ENCODE data around the gene FAM120B.
A peak's percentile ranks its signal among the peaks of the same experiment; 100 is the strongest.
"Not testable (repeated sequence)": the region's sequence is repeated elsewhere in the genome, so short reads cannot be mapped to it uniquely, and the experiment has no call there.

FAM120B gene, protein sequence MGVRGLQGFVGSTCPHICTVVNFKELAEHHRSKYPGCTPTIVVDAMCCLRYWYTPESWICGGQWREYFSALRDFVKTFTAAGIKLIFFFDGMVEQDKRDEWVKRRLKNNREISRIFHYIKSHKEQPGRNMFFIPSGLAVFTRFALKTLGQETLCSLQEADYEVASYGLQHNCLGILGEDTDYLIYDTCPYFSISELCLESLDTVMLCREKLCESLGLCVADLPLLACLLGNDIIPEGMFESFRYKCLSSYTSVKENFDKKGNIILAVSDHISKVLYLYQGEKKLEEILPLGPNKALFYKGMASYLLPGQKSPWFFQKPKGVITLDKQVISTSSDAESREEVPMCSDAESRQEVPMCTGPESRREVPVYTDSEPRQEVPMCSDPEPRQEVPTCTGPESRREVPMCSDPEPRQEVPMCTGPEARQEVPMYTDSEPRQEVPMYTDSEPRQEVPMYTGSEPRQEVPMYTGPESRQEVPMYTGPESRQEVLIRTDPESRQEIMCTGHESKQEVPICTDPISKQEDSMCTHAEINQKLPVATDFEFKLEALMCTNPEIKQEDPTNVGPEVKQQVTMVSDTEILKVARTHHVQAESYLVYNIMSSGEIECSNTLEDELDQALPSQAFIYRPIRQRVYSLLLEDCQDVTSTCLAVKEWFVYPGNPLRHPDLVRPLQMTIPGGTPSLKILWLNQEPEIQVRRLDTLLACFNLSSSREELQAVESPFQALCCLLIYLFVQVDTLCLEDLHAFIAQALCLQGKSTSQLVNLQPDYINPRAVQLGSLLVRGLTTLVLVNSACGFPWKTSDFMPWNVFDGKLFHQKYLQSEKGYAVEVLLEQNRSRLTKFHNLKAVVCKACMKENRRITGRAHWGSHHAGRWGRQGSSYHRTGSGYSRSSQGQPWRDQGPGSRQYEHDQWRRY

DNA sequence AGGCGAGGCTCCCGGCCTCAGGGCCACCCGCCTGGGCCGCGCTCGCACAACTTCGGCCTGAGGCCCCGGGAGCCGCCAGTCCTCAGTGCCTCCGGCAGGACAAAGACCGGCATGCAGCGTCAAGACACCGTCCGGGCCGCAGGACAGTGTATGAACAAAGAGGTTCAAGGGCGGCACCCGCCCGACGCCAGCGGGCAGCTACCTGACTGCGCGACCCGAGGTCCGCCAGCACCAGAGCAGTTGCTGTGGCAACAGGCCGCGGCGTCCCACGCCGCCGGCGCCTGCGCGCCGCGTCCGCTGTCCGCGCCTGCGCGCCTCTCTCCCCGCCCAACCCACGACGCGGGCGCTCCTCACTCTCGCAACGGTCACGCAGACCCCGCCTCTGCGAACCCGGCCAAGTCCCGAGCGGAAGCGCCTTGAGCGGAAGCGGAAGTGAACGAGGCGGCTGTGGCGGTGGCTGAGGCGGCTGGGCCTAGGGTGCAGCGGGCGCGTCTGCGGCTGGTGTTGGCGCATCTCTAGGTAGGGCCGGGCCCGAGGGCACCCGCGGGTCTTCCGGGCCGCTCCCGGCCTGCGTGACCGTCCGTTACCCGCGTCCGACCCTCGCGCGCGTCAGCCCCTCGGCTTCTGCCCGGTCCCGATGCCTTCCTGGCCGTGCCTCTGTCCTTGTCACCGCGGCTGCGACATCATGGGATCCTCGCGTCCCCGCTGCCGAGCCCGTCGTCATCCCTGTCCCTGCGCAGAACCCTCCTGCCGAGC, at the start of gene FAM120B:
FAM120B (plus strand) TSS at position 435 of the 756 bp plus-strand sequence. CDS start 10,633 bp downstream, outside the sequence.
- DNase-seq (ENCODE audit: low spot score): peak; percentile 97

DNA sequence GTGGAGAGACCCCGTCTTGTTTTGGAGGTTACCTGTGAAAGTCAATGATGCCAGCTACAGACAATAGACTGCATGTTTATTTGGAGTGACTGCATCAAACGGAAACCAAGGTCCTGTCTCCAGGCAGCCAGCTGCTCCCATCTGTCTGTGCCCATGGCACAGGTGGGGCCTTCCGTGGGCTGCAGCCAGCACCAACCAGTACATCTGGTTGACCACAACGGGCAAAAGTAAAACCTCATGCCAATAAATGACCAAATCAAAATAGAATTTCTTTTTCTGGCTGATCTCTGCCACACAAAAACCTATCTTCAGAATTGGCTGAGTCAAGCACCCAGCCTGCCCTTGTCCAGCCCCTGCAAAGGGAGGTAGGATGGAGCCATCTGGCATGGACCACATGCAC, 49.2 kb upstream of the FAM120B start:
- DNase-seq (ENCODE audit: low spot score): no peak

DNA sequence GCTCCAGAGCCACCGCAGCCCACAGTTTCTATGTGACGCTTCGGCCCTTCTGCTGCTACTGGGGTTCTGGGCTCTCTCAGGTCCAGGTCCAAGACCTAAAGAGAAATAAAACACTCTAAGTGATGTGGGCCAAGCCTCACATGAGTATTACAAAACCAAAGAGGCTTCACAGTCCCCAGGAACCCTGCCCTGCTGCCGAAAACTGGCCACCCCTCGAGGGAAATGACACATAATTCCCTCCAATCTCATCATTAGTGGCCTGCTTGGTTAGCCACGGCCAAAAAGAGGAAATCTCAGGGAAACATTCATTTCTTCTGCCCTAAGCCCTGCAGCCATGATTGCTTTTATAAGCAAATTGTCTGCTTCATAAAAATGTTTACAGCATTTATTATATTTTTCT, 48.2 kb upstream of the FAM120B start:
- no peak for DNase-seq (ENCODE audit: low spot score)

DNA sequence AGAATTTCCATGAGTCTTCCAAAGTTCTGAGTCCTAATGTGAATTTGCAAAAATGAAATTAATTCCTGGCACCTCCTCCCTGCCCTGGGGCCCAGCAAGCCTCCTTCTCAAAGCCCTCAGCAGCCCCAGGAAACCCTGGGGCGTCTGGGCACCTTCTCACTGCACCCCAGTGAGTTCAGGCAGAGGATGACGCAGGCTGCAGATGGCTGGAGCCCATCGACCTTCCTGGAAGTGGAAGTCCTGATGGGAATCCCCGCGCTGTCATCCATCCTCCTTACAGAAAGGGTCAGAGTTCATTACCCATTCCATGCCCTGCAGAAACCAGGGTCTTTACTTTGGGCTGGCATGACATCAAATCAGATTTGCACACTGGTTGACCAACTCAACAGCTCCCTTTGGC, 47.3 kb upstream of the FAM120B start:
- no peak for DNase-seq (ENCODE audit: low spot score)

DNA sequence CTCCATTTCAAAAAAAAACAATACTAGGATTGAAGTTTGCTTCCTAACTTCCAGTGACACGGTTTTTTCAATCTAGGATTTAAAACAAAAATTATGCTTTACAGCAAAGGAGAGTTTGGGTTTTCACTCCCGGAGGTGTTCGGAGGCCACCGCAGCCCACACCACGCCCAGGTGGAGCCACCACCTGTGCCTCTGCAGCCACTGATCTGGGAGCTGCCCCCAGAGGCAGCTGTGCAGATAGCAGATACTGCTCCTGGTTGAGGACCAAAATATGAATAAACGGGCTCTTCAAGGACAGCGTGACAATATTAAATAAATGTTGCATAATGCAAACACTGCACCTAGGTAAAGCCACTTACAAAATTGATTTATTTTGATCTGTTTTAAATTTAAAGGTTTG, 45.9 kb upstream of the FAM120B start:
- DNase-seq (ENCODE audit: low spot score): no peak

DNA sequence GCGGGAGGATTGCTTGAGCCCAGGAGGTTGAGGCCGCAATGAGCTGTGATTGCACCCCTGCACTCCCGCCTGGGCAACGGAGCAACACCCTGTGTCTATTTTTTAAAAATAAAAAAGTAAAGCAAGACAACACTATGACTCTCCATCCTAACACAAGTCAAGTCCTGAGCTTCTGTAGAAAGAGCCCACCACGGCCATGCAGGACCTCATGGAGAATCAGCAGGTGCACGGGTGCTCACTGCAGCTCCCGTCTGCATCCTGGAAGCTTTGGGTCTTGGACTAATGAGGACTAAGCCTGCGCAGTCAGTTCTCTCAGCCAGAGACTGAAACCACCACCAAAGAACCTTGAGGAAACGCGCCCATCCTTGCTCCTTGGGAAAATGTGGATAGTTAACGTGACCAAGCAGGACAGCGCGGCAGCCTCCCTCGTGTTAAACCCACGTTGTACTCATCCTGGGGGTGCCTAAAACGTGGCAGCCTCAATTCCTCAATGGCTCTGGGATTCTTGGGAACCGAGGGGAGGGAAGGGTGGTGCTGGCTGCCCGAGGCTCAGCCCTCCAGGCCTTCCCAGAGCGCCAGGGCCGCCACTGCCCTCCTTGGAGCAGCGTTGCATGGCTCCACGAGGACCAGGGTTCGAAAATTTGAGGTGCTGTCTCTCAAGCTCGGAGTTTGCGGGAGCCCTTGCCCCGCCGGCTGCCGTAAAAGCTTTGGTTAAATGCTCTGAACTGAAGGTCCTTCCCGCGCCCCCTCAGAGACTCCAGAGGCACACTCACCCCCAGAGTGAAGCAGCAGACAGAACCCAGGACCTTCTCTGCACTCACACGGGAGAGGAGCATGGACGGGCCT, 44.7 kb upstream of the FAM120B start:
- no peak for DNase-seq (ENCODE audit: low spot score)

DNA sequence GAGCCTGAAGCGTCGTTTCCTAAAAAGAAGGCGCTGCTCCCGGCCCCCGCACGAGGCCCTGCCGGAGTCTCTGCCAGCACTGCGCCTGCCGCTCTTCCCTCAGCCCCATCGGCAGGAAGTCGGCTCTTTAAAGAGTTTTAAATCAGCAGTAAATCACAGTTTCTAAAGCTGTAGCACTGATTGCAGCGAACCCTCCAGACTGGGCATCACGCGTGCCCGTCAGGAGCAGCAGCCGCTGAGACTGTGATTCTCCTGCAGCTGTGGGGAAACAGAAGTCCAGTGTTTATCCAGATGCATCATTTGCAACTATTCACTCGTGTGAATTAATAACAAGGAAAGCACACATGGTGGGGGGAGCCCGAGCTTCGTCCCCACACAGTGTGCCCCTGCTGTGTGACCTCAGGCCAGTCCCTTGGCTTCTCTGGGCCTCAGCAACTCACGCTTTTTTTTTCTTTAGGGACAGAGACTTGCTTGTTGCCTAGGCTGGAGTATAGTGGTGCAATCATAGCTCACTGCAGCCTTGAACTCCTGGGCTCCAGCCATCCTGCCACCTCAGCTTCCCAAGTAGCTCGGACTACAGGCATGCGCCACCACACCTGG, 44.0 kb upstream of the FAM120B start:
- DNase-seq (ENCODE audit: low spot score): no peak

DNA sequence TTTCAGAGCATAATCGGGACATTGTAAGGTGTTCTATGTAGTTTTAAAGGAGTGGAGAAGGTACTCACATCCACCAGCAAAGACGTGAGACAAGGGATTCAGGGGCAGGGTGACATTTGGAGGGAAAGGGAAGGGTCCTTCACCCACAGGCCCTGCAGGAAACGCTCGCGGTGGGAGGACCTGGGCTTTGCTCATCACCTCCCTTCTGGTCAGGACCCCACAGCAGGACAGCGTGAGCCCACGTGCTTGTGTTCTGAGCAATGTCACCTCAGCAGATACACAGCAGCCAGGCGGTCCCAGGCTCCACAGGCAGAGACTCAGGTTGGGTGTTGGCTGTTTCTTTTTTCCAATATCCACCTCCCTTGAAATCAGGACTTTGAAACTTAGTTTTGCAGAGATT, 43.1 kb upstream of the FAM120B start:
- no peak for DNase-seq (ENCODE audit: low spot score)

DNA sequence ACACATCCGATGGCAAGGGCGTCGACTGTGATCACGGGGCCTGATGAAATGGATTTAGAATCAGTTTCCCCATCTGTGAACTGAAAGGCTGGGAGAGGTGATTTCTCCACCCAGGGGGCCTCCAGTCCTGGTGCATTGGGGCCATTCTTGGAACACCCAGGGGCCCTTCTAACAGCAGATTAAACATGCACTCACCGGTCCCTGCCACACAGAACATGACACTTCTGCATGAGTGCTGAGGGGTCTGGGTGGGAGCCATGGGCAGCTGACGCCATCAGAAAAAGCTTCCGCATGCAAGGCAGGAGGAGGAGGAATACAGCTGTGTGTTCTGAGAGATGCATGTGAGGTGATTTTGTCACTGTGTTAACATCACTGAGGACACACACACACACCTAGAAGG, 42.5 kb upstream of the FAM120B start:
- DNase-seq (ENCODE audit: low spot score): no peak

DNA sequence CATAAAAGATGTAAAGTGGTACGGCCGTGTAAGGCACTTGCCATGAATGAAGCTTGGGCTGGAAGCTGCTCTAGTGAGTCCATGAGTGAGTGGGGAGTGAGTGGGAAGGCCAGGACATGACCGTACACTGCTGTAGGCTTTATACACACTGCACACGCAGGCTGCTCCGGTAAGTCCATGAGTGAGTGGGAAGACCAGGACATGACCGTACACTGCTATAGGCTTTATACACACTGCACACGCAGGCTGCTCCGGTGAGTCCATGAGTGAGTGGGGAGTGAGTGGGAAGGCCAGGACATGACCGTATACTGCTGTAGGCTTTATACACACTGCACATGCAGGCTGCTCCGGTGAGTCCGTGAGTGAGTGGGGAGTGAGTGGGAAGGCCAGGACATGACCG, 41.9 kb upstream of the FAM120B start:
- not testable (repeated sequence) for DNase-seq (ENCODE audit: low spot score)

DNA sequence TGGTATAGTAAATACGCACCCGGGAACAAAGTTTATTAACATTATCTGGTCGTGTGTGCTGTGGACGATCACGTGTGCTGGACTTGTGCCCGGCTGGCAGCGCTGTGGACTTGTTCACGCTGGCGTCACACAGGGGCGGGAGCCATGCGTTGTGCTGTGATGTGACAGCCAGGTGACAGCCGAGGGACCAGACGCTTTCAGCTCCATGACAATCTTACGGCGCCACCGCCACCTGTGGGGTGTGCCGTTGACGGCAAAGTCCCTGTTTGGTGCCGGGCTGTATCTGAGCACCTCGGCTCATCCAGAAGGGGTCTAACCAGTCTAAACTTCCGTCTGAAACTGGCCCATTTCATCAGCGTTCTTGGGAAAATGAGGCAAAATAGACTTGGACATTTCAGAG, 40.9 kb upstream of the FAM120B start:
- no peak for DNase-seq (ENCODE audit: low spot score)

DNA sequence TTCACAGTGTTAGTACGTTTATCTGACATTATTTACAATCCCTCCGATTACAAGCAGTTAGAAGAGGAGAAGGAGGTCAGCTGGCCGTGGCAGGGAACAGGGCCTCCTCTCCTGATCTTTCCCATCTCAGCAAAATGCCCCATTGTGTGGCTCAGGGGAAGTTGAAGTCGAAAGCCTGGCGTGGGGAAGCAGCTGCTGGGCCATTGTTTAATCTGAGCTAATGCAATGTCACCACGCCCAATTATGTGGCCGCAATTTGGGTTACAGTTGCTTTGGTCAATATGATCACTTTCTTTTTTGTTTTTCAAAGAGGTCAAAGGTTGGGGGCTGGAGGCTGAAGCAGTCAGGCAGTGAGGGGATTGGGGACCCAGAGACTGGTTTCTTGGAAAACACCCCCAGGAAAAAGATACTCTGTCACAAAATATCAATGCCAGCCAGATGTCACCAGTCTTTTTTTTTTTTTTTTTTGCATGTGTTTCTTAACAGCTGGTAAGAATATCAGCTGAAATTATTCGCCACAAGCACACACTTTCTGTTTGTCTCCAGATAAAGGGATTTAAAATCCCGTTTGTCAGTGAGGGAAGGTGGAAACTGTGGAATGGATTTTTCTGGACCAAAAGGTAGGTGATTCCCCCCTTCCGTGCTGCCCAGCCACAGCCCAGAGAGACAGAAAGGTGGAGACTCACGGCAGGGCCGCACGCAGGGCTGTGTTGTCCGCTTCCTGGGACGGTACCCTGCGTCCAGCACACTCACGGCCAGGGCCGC, 40.3 kb upstream of the FAM120B start:
- no peak for DNase-seq (ENCODE audit: low spot score)

DNA sequence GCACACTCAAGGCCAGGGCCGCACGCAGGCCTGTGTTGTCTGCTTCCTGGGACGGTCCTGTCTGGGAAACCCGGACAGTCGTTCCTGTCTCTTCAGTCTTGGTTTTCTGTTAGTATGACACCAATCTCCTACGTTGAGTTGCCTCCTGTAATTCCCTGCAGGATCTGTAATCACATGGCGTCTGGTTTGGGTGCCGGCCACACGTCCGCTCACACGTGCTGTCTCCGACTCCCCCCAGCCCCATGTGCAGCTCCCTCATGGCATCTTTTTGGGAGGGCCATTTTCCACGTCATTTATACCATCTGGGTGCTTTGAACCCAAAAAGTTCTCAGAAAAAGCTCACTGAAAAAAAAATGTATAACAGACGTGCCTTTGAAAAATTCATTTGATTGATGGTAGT, 38.9 kb upstream of the FAM120B start:
- no peak for DNase-seq (ENCODE audit: low spot score)

DNA sequence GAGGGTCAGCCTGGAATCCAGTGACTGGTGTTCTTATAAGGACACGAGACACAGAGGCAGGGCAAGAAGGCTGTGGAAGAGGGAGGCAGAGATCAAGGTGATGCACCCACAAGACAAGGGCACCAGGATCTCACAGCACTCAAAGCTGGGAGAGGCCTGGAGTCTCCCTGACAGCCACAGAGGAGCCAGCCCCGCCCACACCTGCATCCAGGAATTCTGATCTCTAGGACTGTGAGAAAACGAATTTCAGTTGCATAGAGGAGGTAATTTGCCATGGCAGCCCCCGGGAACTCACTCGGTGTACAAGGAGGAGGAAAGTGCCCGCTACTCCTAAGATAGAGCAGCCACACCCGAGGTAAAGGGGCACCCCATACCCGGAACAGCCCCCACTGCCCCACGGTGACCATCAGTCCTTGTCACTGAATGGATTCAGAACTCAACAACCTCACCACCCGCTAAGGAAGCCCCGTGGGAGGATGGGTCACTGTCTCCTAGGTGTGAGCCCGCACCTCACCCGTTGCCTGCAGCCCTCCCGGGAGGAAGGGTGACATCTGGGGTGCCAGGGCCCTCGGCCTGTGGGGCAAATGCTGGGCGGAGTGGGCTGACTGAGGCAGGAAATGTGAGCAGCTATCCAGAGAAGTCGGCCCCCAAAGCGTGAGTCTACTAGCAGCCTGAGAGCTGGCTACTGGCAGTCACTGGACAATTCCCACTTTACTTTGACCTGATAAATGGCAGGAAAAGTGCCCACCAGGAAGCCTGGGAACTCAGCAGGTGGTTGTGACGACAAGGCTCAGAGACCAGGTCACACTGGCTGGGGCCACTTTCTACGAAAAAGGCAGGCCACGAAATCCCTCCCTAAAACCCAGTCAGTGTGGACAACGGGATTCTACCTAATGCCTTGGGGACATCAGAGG, 38.1 kb upstream of the FAM120B start:
- no peak for DNase-seq (ENCODE audit: low spot score)

DNA sequence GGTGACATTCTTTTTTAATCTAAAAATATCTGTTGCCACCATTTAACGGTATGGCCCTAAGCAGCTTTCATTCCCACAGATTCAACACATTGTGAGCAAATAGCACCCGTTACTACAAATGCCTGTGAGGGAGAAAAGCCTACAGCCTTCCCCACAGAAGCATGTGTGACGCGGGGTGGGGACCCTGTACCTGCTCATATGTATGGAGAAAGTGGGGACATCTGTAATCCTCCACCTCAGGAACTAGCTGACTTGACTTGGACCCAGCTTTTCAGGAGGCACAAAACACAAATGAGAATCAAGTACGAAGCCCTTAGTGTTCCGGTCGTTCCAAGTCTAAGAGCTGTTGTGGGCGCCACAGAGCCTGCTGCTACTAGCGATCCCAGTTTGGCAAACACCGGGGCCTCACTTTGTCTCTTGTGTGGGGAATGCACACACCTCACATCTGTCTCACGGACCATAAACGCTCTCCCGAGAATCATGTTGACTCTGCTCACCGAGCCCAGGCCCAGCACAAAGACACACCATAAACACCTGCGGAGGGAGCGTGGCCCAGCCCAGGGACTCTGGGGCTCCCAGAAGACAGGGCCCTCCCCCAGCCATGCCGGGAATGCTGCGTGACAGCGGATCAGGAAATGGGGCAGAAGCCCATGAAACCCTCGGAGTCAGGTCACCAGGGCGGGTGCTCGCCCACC, 37.3 kb upstream of the FAM120B start:
- no peak for DNase-seq (ENCODE audit: low spot score)

DNA sequence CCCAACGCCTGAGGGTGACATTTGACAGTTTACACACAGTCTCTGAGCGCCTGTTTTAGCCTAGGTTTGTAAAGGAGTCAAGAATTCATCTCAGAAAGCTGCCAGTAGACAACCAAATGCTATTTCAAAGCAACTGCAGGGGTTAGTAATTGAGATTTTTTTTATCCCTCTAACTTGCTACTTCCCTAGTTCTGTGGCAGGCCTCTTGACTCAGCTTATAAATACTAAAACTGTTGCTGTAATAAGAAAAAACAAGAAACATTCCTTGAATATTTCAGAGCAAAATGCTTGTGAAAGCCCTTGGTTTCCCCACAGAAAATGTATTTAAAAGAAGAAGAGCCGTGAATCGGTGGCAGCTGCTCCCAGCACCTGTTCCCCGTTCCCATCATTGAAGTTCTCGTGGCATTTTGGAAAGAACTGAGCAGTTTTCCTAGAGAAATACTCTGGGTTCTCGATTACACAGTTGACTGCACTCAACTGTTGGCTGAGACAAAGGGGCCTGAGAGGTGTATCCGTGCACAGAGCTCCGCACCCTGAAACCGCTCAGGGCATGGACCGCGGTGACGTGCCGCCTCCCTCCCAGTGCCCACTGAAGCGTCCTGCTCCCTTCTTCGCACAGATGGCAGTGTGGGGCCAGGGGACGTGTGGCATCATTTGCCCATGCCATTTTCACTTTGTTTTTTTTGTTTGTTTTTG, 36.6 kb upstream of the FAM120B start:
- no peak for DNase-seq (ENCODE audit: low spot score)

DNA sequence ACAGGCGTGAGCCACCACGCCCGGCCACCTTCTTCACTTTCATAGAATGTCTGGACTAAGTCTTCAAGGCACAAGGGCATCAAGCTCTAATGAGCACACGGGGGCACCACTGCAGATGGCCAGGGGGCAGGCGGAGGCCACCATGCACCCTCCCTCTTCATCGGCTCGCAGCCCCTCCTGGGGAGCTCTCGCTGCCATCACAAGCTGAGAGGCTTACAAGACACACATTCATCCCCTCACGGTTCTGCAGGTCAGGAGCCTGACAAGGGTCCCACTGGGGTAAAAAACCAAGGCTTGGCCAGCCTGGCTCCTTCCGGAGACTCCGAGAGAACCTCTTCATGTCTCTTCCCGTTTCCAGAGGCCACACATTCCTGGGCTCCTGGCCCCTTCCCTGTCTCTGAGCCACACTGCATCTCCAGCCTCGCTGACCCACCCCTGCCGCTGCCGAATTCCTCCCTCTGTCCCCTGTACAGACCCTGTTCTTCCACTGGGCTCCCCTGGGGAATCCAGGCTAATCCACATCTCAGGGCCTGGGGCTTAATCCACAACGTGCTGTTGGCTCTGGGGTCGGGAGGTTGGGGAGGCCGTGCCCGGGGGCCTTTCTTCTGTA, 35.5 kb upstream of the FAM120B start:
- DNase-seq (ENCODE audit: low spot score): no peak

All from hepatic stellate cell (primary cell).